GM18519 (cell line): ENCODE measurements around the gene SLC27A5.
A peak's percentile ranks its signal among the peaks of the same experiment; 100 is the strongest.
"Not testable (repeated sequence)": the region's sequence is repeated elsewhere in the genome, so short reads cannot be mapped to it uniquely, and the experiment has no call there.

Source experiments
- ATAC-seq: cut with Tn5 transposase; IDR thresholded peaks from one replicate; pipeline ENCODE4 v1.9.1; 2021; ENCODE audit warnings: mild to moderate bottlenecking, moderate library complexity; ENCODE audit not compliant: unreplicated experiment, low FRiP score

SLC27A5 gene

GRCh38 chr19:58474291-58474996, 37.3 kb downstream of the SLC27A5 start:
- no peak for ATAC-seq

GRCh38 chr19:58473775-58474174, 38.0 kb downstream of the SLC27A5 start:
- ATAC-seq = no peak

- no peak for ATAC-seq
Observed at GRCh38 chr19:58471736-58472135, 40.1 kb downstream of the SLC27A5 start.

DNA sequence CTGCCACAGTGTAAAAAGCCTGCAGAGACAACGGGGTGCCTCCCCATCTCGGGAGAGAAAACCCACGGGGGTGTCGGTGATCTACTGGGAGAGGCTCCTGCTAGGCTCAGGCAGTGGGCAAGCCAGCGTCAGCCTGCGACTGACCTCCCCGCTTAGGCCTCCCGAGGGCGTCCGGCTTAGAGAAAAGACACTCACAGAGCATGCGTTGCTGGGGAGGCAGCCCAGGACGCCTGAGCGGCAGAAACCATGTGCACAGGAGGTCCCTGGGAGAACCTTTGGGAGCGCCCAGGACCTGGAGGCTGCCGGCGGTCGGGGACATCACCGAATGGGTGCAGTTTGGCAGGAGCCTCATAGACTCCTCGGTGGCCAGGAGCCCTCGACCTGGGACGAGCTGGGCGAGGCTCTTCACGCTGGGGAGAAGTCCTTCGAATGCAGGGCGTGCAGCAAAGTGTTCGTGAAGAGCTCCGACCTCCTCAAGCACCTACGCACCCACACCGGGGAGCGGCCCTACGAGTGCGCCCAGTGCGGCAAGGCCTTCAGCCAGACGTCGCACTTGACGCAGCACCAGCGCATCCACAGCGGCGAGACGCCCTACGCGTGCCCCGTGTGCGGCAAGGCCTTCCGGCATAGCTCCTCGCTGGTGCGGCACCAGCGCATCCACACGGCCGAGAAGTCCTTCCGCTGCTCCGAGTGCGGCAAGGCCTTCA, 40.8 kb downstream of the SLC27A5 start:
- not testable (repeated sequence) for ATAC-seq

DNA sequence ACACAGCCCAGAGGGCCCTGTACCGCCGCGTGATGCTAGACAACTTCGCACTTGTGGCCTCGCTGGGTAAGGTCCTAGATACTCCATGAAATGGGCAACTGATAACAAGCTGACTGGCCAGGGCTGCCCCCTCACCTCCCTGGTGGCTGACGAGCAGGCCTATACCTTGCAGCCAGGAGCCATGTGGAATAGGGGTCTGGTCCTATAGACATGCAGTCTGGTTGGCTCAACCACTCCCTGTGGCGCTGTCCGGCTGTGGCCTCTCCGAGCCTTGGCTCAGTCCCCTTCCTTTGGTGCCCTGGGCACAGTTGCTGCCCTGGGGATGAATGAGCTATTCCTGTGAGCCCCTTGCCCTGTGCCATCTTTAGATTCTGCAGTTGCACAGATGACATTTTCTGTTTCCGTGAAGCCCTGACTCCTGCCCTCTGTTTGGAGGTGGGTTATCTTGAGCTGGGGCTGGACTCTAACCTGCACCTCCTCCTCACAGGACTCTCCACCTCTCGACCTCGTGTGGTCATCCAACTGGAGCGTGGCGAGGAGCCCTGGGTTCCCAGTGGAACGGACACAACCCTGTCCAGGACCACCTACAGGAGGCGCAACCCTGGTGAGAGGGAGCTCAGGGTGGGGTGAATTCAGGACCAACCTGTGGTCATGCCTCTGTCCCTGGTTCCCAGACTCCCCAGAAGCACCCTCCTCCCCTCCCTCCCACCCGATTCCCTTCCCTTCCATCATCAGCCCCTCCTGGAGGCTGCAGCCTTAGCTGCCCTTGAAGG, 42.4 kb downstream of the SLC27A5 start:
- ATAC-seq = no peak

- ATAC-seq = no peak
Observed at GRCh38 chr19:58468216-58468839, 43.5 kb downstream of the SLC27A5 start.

DNA sequence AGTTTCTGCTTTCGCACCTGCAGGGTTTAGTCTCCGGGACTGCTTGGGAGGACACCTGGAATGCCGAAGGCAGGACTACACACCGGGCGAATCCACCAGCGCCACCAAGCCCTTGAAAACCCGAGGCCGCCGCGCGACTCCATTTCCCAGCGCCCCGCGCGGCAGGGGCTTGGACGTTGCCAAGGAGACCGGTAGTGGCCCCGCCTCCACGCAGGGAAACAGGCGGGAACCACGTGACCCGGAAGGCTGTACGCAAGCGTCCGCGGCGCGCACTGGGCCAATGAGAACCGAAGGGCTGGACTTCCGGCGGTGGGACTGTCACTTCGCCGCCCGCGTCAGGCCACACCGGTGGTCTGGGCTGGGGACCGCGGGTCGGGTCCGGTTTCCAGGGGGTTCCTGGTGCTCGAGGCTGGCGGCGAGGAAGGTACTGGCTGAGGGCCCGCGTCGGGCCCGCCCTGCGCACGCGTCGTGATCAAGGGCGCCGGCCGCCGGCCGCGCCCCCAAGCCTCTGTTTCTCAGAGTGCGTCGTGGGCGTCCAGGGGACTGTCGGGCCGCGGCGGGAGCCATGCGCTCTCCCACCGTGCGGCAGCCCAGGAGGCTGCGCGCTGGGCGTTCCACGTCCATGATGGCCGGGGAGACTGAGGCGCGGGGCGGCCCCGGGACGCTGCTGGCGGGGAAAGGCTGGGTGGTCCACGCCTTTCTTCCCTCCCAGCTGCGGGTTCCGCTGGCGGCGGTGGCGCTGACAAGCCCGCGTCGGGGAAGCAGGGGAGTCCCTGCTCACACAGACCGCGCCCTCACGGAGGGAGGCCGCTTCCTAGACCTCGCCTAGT, 44.8 kb downstream of the SLC27A5 start, which contains the start of gene ZNF324:
Gene ZNF324 (plus strand): TSS at position 321 of the 830 bp plus-strand sequence. CDS start 2,106 bp downstream, outside the sequence.
- peak; percentile 77 for ATAC-seq

GRCh38 chr19:58466089-58466759, 45.6 kb downstream of the SLC27A5 start:
- no peak for ATAC-seq

- ATAC-seq = no peak
Observed at GRCh38 chr19:58460039-58460438, 51.8 kb downstream of the SLC27A5 start.

DNA sequence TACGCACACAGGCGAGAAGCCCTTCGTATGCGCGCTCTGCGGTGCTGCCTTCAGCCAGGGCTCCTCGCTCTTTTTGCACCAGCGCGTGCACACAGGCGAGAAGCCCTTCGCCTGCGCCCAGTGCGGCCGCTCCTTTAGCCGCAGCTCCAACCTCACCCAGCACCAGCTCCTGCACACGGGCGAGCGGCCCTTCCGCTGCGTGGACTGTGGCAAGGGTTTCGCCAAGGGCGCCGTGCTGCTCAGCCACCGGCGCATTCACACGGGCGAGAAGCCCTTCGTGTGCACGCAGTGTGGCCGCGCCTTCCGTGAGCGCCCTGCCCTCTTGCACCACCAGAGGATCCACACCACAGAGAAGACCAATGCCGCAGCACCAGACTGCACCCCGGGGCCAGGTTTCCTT, 55.7 kb downstream of the SLC27A5 start:
- ATAC-seq = no peak

DNA sequence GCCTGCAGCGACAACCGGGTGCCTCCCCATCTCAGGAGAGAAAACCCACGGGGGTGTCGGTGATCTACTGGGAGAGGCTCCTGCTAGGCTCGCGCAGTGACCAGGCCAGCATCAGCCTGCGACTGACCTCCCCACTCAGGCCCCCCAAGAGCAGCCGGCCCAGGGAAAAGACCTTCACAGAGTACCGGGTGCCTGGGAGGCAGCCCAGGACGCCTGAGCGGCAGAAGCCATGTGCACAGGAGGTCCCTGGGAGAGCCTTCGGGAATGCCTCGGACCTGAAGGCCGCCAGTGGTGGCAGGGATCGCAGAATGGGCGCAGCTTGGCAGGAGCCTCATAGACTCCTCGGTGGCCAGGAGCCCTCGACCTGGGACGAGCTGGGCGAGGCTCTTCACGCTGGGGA, 56.5 kb downstream of the SLC27A5 start:
- ATAC-seq = no peak

- no peak for ATAC-seq
Observed at GRCh38 chr19:58453743-58454142, 58.0 kb downstream of the SLC27A5 start.

DNA sequence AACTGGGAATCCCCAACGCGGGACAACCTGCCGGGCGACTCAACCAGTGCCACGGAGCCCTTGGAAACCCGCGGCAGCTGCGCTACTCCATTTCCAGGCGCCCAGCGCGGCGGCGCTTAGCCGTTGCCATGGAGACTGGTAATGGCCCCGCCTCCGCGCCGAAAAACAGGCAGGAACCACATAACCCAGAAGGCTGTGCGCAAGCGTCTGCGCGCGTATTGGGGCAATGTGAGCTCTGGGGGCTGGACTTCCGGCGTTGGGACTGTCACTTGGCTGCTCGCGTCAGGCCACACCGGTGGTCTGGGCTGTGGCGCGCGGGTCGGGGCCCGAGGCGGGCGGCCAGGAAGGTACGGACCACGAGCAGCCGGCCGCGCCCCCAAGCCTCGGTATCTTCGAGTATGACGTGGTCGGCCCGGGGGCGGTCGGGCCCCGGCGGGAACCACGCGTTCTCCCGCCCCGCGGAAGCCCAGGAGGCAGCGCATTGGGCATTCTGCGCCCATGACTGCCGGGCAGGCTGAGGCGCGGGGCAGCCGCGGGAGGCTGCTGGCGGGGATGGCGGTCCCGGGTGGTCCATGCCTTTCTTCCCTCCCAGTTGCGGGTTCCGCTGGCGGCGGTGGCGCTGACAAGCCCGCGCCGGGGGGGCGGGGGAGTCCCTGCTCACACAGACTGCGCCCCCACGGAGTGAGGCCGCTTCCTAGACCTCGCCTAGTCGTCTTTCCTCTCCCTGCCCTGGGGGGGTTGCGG, 60.3 kb downstream of the SLC27A5 start, which contains the start of gene ZNF324B:
Gene ZNF324B (plus strand): TSS at position 265 of the 744 bp plus-strand sequence. CDS start 2,080 bp downstream, outside the sequence.
- ATAC-seq = peak; percentile 82

DNA sequence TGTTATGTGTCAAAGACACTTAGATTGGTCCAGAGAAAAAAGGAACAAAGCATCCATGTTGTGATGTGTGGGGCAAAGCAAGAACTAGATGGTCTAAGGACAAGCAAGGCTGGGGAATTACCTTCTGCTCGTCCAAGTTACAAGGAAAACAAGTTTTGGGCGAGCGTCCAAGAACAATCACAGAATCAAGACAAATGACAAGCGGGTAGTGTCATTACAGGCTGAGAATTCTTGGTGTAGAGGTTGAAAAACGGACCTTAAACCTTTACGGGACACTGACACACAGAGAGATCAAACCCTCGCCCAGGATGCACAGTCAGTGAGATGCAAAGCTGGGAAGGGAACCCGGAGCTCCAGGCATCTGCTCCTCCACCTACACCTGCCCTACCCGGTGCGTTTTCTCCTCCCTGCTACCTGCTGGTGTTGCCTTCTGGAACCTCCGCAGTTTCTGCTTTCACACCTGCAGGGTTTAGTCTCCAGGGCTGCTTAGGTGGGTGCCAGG, 60.9 kb downstream of the SLC27A5 start:
- no peak for ATAC-seq

GRCh38 chr19:58449980-58450379, 61.8 kb downstream of the SLC27A5 start:
- not testable (repeated sequence) for ATAC-seq

DNA sequence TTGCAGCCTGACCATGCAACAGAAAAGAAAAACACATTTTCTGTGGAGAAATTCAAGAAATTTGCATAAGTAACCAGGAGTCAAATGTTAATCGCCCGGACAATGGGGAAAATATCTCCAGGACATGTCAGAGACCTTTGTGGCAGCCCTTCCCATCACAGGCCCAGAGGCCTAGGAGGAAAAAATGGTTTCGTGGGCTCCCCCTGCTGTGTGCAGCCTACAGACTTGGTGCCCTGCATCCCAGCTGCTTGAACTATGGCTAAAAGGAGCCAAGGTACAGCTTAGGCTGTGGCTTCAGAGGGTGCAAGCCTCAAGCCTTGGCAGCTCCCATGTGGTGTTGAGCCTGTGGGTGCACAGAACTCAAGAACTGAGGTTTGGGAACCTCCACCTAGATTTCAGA, 62.9 kb downstream of the SLC27A5 start:
- ATAC-seq = not testable (repeated sequence)
